ENCODE data around the gene C4orf54.

DNA sequence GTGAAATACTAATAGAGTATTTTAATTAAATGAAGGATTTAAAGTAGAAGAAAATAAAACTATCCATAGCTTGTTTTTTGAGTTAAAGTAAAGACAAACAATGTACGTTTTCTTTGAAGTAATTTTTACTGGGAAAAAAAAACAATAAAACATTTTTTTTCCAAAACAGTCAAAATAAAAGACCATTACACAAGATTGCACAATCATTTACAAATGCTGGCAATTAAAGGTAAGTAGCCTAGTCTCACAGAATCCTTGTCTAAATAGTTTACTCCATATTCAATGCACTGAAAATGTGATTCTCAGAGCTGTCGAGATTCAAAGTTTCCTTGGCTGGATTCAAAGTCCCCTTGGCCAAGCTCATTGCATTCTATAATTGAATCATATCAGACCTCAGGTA is 21.2 kb downstream of the C4orf54 start:
- TF ChIP-seq EZH2 (IDR thresholded peaks at IDR 0.05; ENCODE audit: insufficient read depth, poor library complexity, severe bottlenecking) (no peak), EZH2phosphoT487 (IDR thresholded peaks at IDR 0.05; ENCODE audit: insufficient read depth, low read depth) (no peak)

Data from GM23248 (cell line).